Large intestine (tissue), 3 donors: ENCODE results near the gene RIMBP2. TPM values are rescaled to one million over a fixed set of nuclear protein-coding genes. Genes with fewer than 3 reads are reported as not detected.
A peak's percentile ranks its signal among the peaks of the same experiment; 100 is the strongest.

Source experiments
- DNase-seq, 2 donors: peaks; one replicate each; pipeline versions ENCODE4 v3.0.0 to v3.0.0-alpha.2; 2013
- H3K27ac ChIP-seq: one replicate; pipeline ENCODE4 v1.5.1; 2013; ENCODE audit warnings: low read length
- H3K27me3 ChIP-seq: 2 replicates; pipeline ENCODE4 v1.6.1; 2013; ENCODE audit warnings: low read length; ENCODE audit not compliant: control insufficient read depth, insufficient read depth
- H3K36me3 ChIP-seq: 2 replicates; pipeline ENCODE4 v1.6.1; 2013; ENCODE audit warnings: low read length; ENCODE audit not compliant: control insufficient read depth, insufficient read depth
- H3K4me1 ChIP-seq: one replicate; pipeline ENCODE4 v1.6.1; 2013; ENCODE audit warnings: low read length; ENCODE audit not compliant: control insufficient read depth, insufficient read depth
- H3K4me3 ChIP-seq: one replicate; pipeline ENCODE4 v1.5.1; 2013; ENCODE audit warnings: low read length
- H3K9me3 ChIP-seq: one replicate; pipeline ENCODE4 v1.6.1; 2013; ENCODE audit warnings: mild to moderate bottlenecking, low read depth, low read length, moderate library complexity; ENCODE audit not compliant: control insufficient read depth
- WGBS: methylation state at CpG from one replicate; pipeline ENCODE4 v1.1.5; 2013; ENCODE audit warnings: low lambda C conversion rate; ENCODE audit not compliant: insufficient coverage; 5-methylcytosine and 5-hydroxymethylcytosine counted together
- polyA plus RNA-seq: library from polyadenylated mRNA; unstranded; fragments of 120-200 nt; gene quantifications from one replicate; pipeline ENCODE4 v1.2.1, GENCODE V29; 2013

Gene RIMBP2
- polyA plus RNA-seq, 1 donor: 22.7 TPM

GRCh38 chr12:130602251-130602650 lies 113.8 kb downstream of the RIMBP2 start:
- H3K27me3 ChIP-seq: no peaks in the 10 kb centered on the region
- DNase-seq: no peak
- H3K9me3 ChIP-seq: no peaks in the 10 kb centered on the region
- H3K4me1 ChIP-seq: no peaks in the 10 kb centered on the region
- no peak overlapping the region for H3K27ac ChIP-seq
- H3K4me3 ChIP-seq: no peak overlapping the region
- H3K36me3 ChIP-seq: no peaks in the 10 kb centered on the region
- WGBS: no CpG with 5 or more reads among the region's 8 CpGs

GRCh38 chr12:130601327-130601726 lies 114.8 kb downstream of the RIMBP2 start:
- peak in 1 of 2 donors; percentile 21 for DNase-seq
- no peak overlapping the region for H3K4me3 ChIP-seq
- H3K27me3 ChIP-seq: no peaks in the 10 kb centered on the region
- no peaks in the 10 kb centered on the region for H3K4me1 ChIP-seq
- WGBS: no CpG with 5 or more reads among the region's 1 CpG
- H3K36me3 ChIP-seq: no peaks in the 10 kb centered on the region
- no peak overlapping the region for H3K27ac ChIP-seq
- H3K9me3 ChIP-seq: no peaks in the 10 kb centered on the region

GRCh38 chr12:130596241-130596640 lies 119.9 kb downstream of the RIMBP2 start:
- H3K27me3 ChIP-seq: no peaks in the 10 kb centered on the region
- H3K4me1 ChIP-seq: no peaks in the 10 kb centered on the region
- H3K36me3 ChIP-seq: no peaks in the 10 kb centered on the region
- no CpG with 5 or more reads among the region's 9 CpGs for WGBS
- H3K4me3 ChIP-seq: no peak overlapping the region
- no peak for DNase-seq
- no peak overlapping the region for H3K27ac ChIP-seq
- no peaks in the 10 kb centered on the region for H3K9me3 ChIP-seq

- Histone ChIP-seq H3K4me1 (no peaks in the 10 kb centered on the region), H3K9me3 (no peaks in the 10 kb centered on the region), H3K4me3 (no peak overlapping the region), H3K27me3 (no peaks in the 10 kb centered on the region), H3K36me3 (no peaks in the 10 kb centered on the region), H3K27ac (no peak overlapping the region)
- DNase-seq: no peak
- no CpG with 5 or more reads among the region's 9 CpGs for WGBS
Measured at GRCh38 chr12:130595566-130595965, 120.5 kb downstream of the RIMBP2 start.

- H3K36me3 ChIP-seq: no peaks in the 10 kb centered on the region
- H3K4me1 ChIP-seq: no peaks in the 10 kb centered on the region
- H3K4me3 ChIP-seq: no peak overlapping the region
- H3K27me3 ChIP-seq: no peaks in the 10 kb centered on the region
- no peak for DNase-seq
- H3K9me3 ChIP-seq: no peaks in the 10 kb centered on the region
- H3K27ac ChIP-seq: no peak overlapping the region
- WGBS: no CpG with 5 or more reads among the region's 11 CpGs
Measured at GRCh38 chr12:130593056-130593455, 123.0 kb downstream of the RIMBP2 start.

- no peak overlapping the region for H3K4me3 ChIP-seq
- H3K4me1 ChIP-seq: no peaks in the 10 kb centered on the region
- H3K36me3 ChIP-seq: no peaks in the 10 kb centered on the region
- no peak overlapping the region for H3K27ac ChIP-seq
- DNase-seq: no peak
- 100% methylated on average over 9 of the region's 23 CpGs for WGBS
- H3K27me3 ChIP-seq: no peaks in the 10 kb centered on the region
- no peaks in the 10 kb centered on the region for H3K9me3 ChIP-seq
Measured at GRCh38 chr12:130592641-130593040, 123.5 kb downstream of the RIMBP2 start.

- Histone ChIP-seq H3K27me3 (no peaks in the 10 kb centered on the region), H3K36me3 (no peaks in the 10 kb centered on the region), H3K27ac (no peak overlapping the region), H3K4me1 (no peaks in the 10 kb centered on the region), H3K9me3 (no peaks in the 10 kb centered on the region), H3K4me3 (no peak overlapping the region)
- DNase-seq: no peak
- no CpG with 5 or more reads among the region's 9 CpGs for WGBS
Measured at GRCh38 chr12:130591736-130592135, 124.4 kb downstream of the RIMBP2 start.

GRCh38 chr12:130590685-130591084 lies 125.4 kb downstream of the RIMBP2 start:
- H3K27ac ChIP-seq: no peak overlapping the region
- H3K27me3 ChIP-seq: no peaks in the 10 kb centered on the region
- H3K36me3 ChIP-seq: no peaks in the 10 kb centered on the region
- DNase-seq: no peak
- no peak overlapping the region for H3K4me3 ChIP-seq
- no peaks in the 10 kb centered on the region for H3K9me3 ChIP-seq
- H3K4me1 ChIP-seq: no peaks in the 10 kb centered on the region
- WGBS: 80% methylated on average over 1 of the region's 12 CpGs

- 90% methylated on average over 3 of the region's 11 CpGs for WGBS
- DNase-seq: no peak
Measured at GRCh38 chr12:130589540-130590317, 126.4 kb downstream of the RIMBP2 start.

GRCh38 chr12:130588696-130589539 lies 127.2 kb downstream of the RIMBP2 start:
- H3K27me3 ChIP-seq: no peaks in the 10 kb centered on the region
- H3K27ac ChIP-seq: no peak overlapping the region
- H3K36me3 ChIP-seq: no peaks in the 10 kb centered on the region
- DNase-seq: no peak
- H3K4me1 ChIP-seq: no peaks in the 10 kb centered on the region
- H3K9me3 ChIP-seq: peaks cover under 1% of the 10 kb centered on the region
- WGBS: 82% methylated on average over 2 of the region's 11 CpGs
- no peak overlapping the region for H3K4me3 ChIP-seq

More at GRCh38 chr12:130589540-130590317, 126.4 kb downstream of the RIMBP2 start:
- Histone ChIP-seq H3K36me3 (no peaks in the 10 kb centered on the region), H3K27me3 (no peaks in the 10 kb centered on the region), H3K4me1 (no peaks in the 10 kb centered on the region), H3K27ac (no peak overlapping the region), H3K4me3 (no peak overlapping the region), H3K9me3 (no peaks in the 10 kb centered on the region)
